Hepatocyte (in vitro differentiated cells): ENCODE results near the gene NDST3. TPM values are rescaled to one million over a fixed set of nuclear protein-coding genes. Genes with fewer than 3 reads are reported as not detected.

Experiments
- DNase-seq: peaks from one replicate; pipeline ENCODE4 v3.0.0-alpha.2; 2016; ENCODE audit warnings: low spot score
- H2AFZ ChIP-seq: fragments of 200-600 bp; sonication (generic); 2 replicates; pipeline ENCODE4 v1.6.0; 2016; ENCODE audit warnings: antibody characterized with exemption, mild to moderate bottlenecking
- H3K27ac ChIP-seq: fragments of 200-600 bp; sonication (generic); 2 replicates; pipeline ENCODE4 v1.5.1; 2016; ENCODE audit warnings: mild to moderate bottlenecking
- H3K27me3 ChIP-seq: fragments of 200-600 bp; sonication (generic); 2 replicates; pipeline ENCODE4 v1.6.1; 2016
- H3K36me3 ChIP-seq: fragments of 200-600 bp; sonication (generic); replicated peaks from 2 replicates; pipeline ENCODE4 v1.5.1; 2016; ENCODE audit warnings: low read depth; ENCODE audit not compliant: insufficient read depth
- H3K4me1 ChIP-seq: fragments of 200-600 bp; sonication (generic); 2 replicates; pipeline ENCODE4 v1.5.1; 2016; ENCODE audit warnings: mild to moderate bottlenecking, moderate library complexity; ENCODE audit not compliant: insufficient read depth
- H3K4me2 ChIP-seq: fragments of 200-600 bp; sonication (generic); 2 replicates; pipeline ENCODE4 v1.6.0; 2016
- H3K4me3 ChIP-seq: fragments of 200-600 bp; sonication (generic); 2 replicates; pipeline ENCODE4 v1.5.1; 2016; ENCODE audit warnings: mild to moderate bottlenecking
- H3K79me2 ChIP-seq: fragments of 200-600 bp; sonication (generic); 2 replicates; pipeline ENCODE4 v1.6.0; 2017; ENCODE audit warnings: mild to moderate bottlenecking
- H3K9me2 ChIP-seq: fragments of 200-600 bp; sonication (generic); replicated peaks from 2 replicates; pipeline ENCODE4 v1.6.0; 2017; ENCODE audit warnings: mild to moderate bottlenecking; ENCODE audit not compliant: insufficient read depth
- H3K9me3 ChIP-seq: fragments of 200-600 bp; sonication (generic); 2 replicates; pipeline ENCODE4 v1.5.1; 2016; ENCODE audit warnings: low read depth, mild to moderate bottlenecking
- H4K20me1 ChIP-seq: fragments of 200-600 bp; sonication (generic); 2 replicates; pipeline ENCODE4 v1.6.0; 2016; ENCODE audit warnings: mild to moderate bottlenecking; ENCODE audit not compliant: insufficient read depth, poor library complexity, severe bottlenecking
- CTCF ChIP-seq: fragments of 200-600 bp; sonication (generic); IDR thresholded peaks from 2 replicates; pipeline ENCODE4 v1.5.1; 2016; ENCODE audit warnings: antibody characterized with exemption, mild to moderate bottlenecking; ENCODE audit not compliant: poor library complexity
- EZH2 ChIP-seq: fragments of 200-600 bp; sonication (generic); IDR thresholded peaks from 2 replicates; pipeline ENCODE4 v1.6.1; 2016; ENCODE audit warnings: antibody characterized with exemption, mild to moderate bottlenecking, borderline replicate concordance
- EZH2phosphoT487 ChIP-seq: fragments of 200-600 bp; sonication (generic); IDR thresholded peaks from one replicate; pipeline ENCODE4 v1.6.1; 2018; ENCODE audit warnings: antibody characterized with exemption, mild to moderate bottlenecking, low read depth, moderate library complexity; ENCODE audit not compliant: unreplicated experiment, severe bottlenecking
- WGBS: methylation state at CpG from one replicate; pipeline ENCODE4 v1.1.6; 2016; ENCODE audit warnings: low lambda C conversion rate; ENCODE audit errors: missing lambda C conversion rate; 5-methylcytosine and 5-hydroxymethylcytosine counted together
- polyA plus RNA-seq: library from polyadenylated mRNA; unstranded; fragments of >200 nt; fragmentation: Nextera tagmentation; extraction: Ambion mirVana; gene quantifications from 2 replicates; pipeline ENCODE4 v1.2.1, GENCODE V29; 2016
- total RNA-seq: library from RNA; depleted of rRNA; stranded (reverse); fragments of >200 nt; gene quantifications from 2 replicates; pipeline ENCODE4 v1.2.3, GENCODE V29; 2014

NDST3 gene
- total and polyA plus RNA-seq, 2 experiments from 2014 or later, result 1.3 to 1.6 TPM

- Histone ChIP-seq H3K4me1 (no peaks in the 10 kb centered on the region), H2AFZ (no peak overlapping the region), H4K20me1 (no peaks in the 10 kb centered on the region), H3K79me2 (no peaks in the 10 kb centered on the region), H3K27ac (no peak overlapping the region), H3K9me3 (no peaks in the 10 kb centered on the region), H3K9me2 (no peaks in the 10 kb centered on the region), H3K27me3 (no peaks in the 10 kb centered on the region), H3K36me3 (no peaks in the 10 kb centered on the region), H3K4me3 (no peak overlapping the region), H3K4me2 (no peak overlapping the region)
- TF ChIP-seq CTCF (no peak), EZH2phosphoT487 (no peak), EZH2 (no peak)
- DNase-seq, result peak; percentile 3
- 60% methylated on average over 4 of the region's 4 CpGs for whole genome bisulfite sequencing
Observed at GRCh38 chr4:118225511-118225910, 191.2 kb downstream of the NDST3 start.

GRCh38 chr4:118226311-118227010 is 192.2 kb downstream of the NDST3 start:
- Histone ChIP-seq H3K4me1 (no peaks in the 10 kb centered on the region), H3K9me2 (no peaks in the 10 kb centered on the region), H2AFZ (no peak overlapping the region), H3K27ac (no peak overlapping the region), H3K4me2 (no peak overlapping the region), H3K36me3 (no peaks in the 10 kb centered on the region), H3K4me3 (no peak overlapping the region), H4K20me1 (no peaks in the 10 kb centered on the region), H3K9me3 (no peaks in the 10 kb centered on the region), H3K79me2 (no peaks in the 10 kb centered on the region), H3K27me3 (no peaks in the 10 kb centered on the region)
- no peak for DNase-seq
- TF ChIP-seq EZH2, result no peak
- no peak for TF ChIP-seq EZH2phosphoT487
- no peak for TF ChIP-seq CTCF
- WGBS, result 80% methylated on average over 7 of the region's 7 CpGs

- no peak overlapping the region for H3K4me2 ChIP-seq
- H3K36me3 ChIP-seq, result no peaks in the 10 kb centered on the region
- H3K27me3 ChIP-seq, result no peaks in the 10 kb centered on the region
- TF ChIP-seq CTCF (no peak), EZH2phosphoT487 (no peak), EZH2 (no peak)
- no peaks in the 10 kb centered on the region for H3K9me3 ChIP-seq
- H3K4me3 ChIP-seq, result no peak overlapping the region
- no peaks in the 10 kb centered on the region for H3K9me2 ChIP-seq
- no peak for DNase-seq
- H4K20me1 ChIP-seq, result no peaks in the 10 kb centered on the region
- H3K4me1 ChIP-seq, result no peaks in the 10 kb centered on the region
- no peaks in the 10 kb centered on the region for H3K79me2 ChIP-seq
- WGBS, result 100% methylated on average over 1 of the region's 1 CpG
- H3K27ac ChIP-seq, result no peak overlapping the region
- no peak overlapping the region for H2AFZ ChIP-seq
Observed at GRCh38 chr4:118235566-118236120, 201.4 kb downstream of the NDST3 start.
